ENCODE data around the gene LYSMD3. TPM values are rescaled to one million over a fixed set of nuclear protein-coding genes. Genes with fewer than 3 reads are reported as not detected.

The LYSMD3 gene
- total and polyA plus RNA-seq, 9 donors = 10.9 to 21.7 (median 15.9) TPM

- 0% methylated on average over 8 of the region's 13 CpGs for WGBS (ENCODE audit: insufficient coverage)
- peak overlapping the region; percentile 98 for H3K4me3 ChIP-seq (ENCODE audit: low read length)
- no peaks in the 10 kb centered on the region for H3K9me3 ChIP-seq (replicated peaks; ENCODE audit: control insufficient read depth, low read depth, low read length)
- DNase-seq = peak; percentile 91
- peaks cover 2% of the 10 kb centered on the region for H3K27me3 ChIP-seq (ENCODE audit: control insufficient read depth, insufficient read depth, low read length)
- H3K36me3 ChIP-seq (ENCODE audit: control insufficient read depth, insufficient read depth, low read length) = no peaks in the 10 kb centered on the region
- H3K4me1 ChIP-seq (ENCODE audit: control insufficient read depth, insufficient read depth, low read length) = peaks cover 6% of the 10 kb centered on the region
- peak overlapping the region; percentile 84 for H3K27ac ChIP-seq (ENCODE audit: low read length)
Observed at GRCh38 chr5:90529939-90530677, 724 bp upstream of the LYSMD3 start.

- WGBS (ENCODE audit: insufficient coverage) = 5% methylated on average over 14 of the region's 18 CpGs
- peaks cover under 1% of the 10 kb centered on the region for H3K27me3 ChIP-seq (ENCODE audit: control insufficient read depth, insufficient read depth, low read length)
- DNase-seq = peak; percentile 67
Observed at GRCh38 chr5:90528601-90529193, 687 bp downstream of the LYSMD3 start.

GRCh38 chr5:90519081-90519480 is 10.3 kb downstream of the LYSMD3 start:
- Histone ChIP-seq H3K36me3 (ENCODE audit: control insufficient read depth, insufficient read depth, low read length) (peaks cover 18% of the 10 kb centered on the region), H3K27me3 (ENCODE audit: control insufficient read depth, insufficient read depth, low read length) (no peaks in the 10 kb centered on the region), H3K4me3 (ENCODE audit: low read length) (no peak overlapping the region), H3K9me3 (replicated peaks; ENCODE audit: control insufficient read depth, low read depth, low read length) (no peaks in the 10 kb centered on the region), H3K4me1 (ENCODE audit: control insufficient read depth, insufficient read depth, low read length) (no peaks in the 10 kb centered on the region), H3K27ac (ENCODE audit: low read length) (no peak overlapping the region)
- DNase-seq = no peak
- 93% methylated on average over 2 of the region's 7 CpGs for WGBS (ENCODE audit: insufficient coverage)

More at GRCh38 chr5:90528601-90529193, 687 bp downstream of the LYSMD3 start:
- Histone ChIP-seq H3K4me3 (ENCODE audit: low read length) (peak overlapping the region; percentile 98), H3K9me3 (replicated peaks; ENCODE audit: control insufficient read depth, low read depth, low read length) (no peaks in the 10 kb centered on the region), H3K27ac (ENCODE audit: low read length) (peak overlapping the region; percentile 97), H3K36me3 (ENCODE audit: control insufficient read depth, insufficient read depth, low read length) (no peaks in the 10 kb centered on the region), H3K4me1 (ENCODE audit: control insufficient read depth, insufficient read depth, low read length) (peaks cover 6% of the 10 kb centered on the region)

- Histone ChIP-seq H3K4me3 (ENCODE audit: low read length) (no peak overlapping the region), H3K4me1 (ENCODE audit: control insufficient read depth, insufficient read depth, low read length) (no peaks in the 10 kb centered on the region), H3K27me3 (ENCODE audit: control insufficient read depth, insufficient read depth, low read length) (no peaks in the 10 kb centered on the region), H3K36me3 (ENCODE audit: control insufficient read depth, insufficient read depth, low read length) (peaks cover 18% of the 10 kb centered on the region), H3K9me3 (replicated peaks; ENCODE audit: control insufficient read depth, low read depth, low read length) (no peaks in the 10 kb centered on the region), H3K27ac (ENCODE audit: low read length) (no peak overlapping the region)
- no peak for DNase-seq
Observed at GRCh38 chr5:90518661-90519060, 10.7 kb downstream of the LYSMD3 start.

GRCh38 chr5:90514520-90514919 is 14.9 kb downstream of the LYSMD3 start:
- Histone ChIP-seq H3K27me3 (ENCODE audit: control insufficient read depth, insufficient read depth, low read length) (no peaks in the 10 kb centered on the region), H3K27ac (ENCODE audit: low read length) (no peak overlapping the region), H3K36me3 (ENCODE audit: control insufficient read depth, insufficient read depth, low read length) (peaks cover 4% of the 10 kb centered on the region), H3K4me3 (ENCODE audit: low read length) (no peak overlapping the region), H3K4me1 (ENCODE audit: control insufficient read depth, insufficient read depth, low read length) (no peaks in the 10 kb centered on the region), H3K9me3 (replicated peaks; ENCODE audit: control insufficient read depth, low read depth, low read length) (no peaks in the 10 kb centered on the region)
- no peak for DNase-seq
- WGBS (ENCODE audit: insufficient coverage) = 67% methylated on average over 1 of the region's 3 CpGs

GRCh38 chr5:90510438-90510837 is 18.9 kb downstream of the LYSMD3 start:
- H3K27me3 ChIP-seq (ENCODE audit: control insufficient read depth, insufficient read depth, low read length) = no peaks in the 10 kb centered on the region
- H3K4me3 ChIP-seq (ENCODE audit: low read length) = no peak overlapping the region
- no peaks in the 10 kb centered on the region for H3K9me3 ChIP-seq (replicated peaks; ENCODE audit: control insufficient read depth, low read depth, low read length)
- no peak overlapping the region for H3K27ac ChIP-seq (ENCODE audit: low read length)
- no peaks in the 10 kb centered on the region for H3K36me3 ChIP-seq (ENCODE audit: control insufficient read depth, insufficient read depth, low read length)
- no CpG with 5 or more reads among the region's 1 CpG for WGBS (ENCODE audit: insufficient coverage)
- no peaks in the 10 kb centered on the region for H3K4me1 ChIP-seq (ENCODE audit: control insufficient read depth, insufficient read depth, low read length)
- DNase-seq = no peak

GRCh38 chr5:90506221-90506620 is 23.2 kb downstream of the LYSMD3 start:
- Histone ChIP-seq H3K4me1 (ENCODE audit: control insufficient read depth, insufficient read depth, low read length) (no peaks in the 10 kb centered on the region), H3K27ac (ENCODE audit: low read length) (no peak overlapping the region), H3K27me3 (ENCODE audit: control insufficient read depth, insufficient read depth, low read length) (no peaks in the 10 kb centered on the region), H3K9me3 (replicated peaks; ENCODE audit: control insufficient read depth, low read depth, low read length) (no peaks in the 10 kb centered on the region), H3K36me3 (ENCODE audit: control insufficient read depth, insufficient read depth, low read length) (no peaks in the 10 kb centered on the region), H3K4me3 (ENCODE audit: low read length) (no peak overlapping the region)
- DNase-seq = no peak

- Histone ChIP-seq H3K4me3 (ENCODE audit: low read length) (no peak overlapping the region), H3K36me3 (ENCODE audit: control insufficient read depth, insufficient read depth, low read length) (no peaks in the 10 kb centered on the region), H3K4me1 (ENCODE audit: control insufficient read depth, insufficient read depth, low read length) (no peaks in the 10 kb centered on the region), H3K9me3 (replicated peaks; ENCODE audit: control insufficient read depth, low read depth, low read length) (no peaks in the 10 kb centered on the region), H3K27me3 (ENCODE audit: control insufficient read depth, insufficient read depth, low read length) (no peaks in the 10 kb centered on the region), H3K27ac (ENCODE audit: low read length) (no peak overlapping the region)
- no CpG with 5 or more reads among the region's 2 CpGs for WGBS (ENCODE audit: insufficient coverage)
- no peak for DNase-seq
Observed at GRCh38 chr5:90504743-90505142, 24.6 kb downstream of the LYSMD3 start.

- no CpG with 5 or more reads among the region's 1 CpG for WGBS (ENCODE audit: insufficient coverage)
- no peak overlapping the region for H3K27ac ChIP-seq (ENCODE audit: low read length)
- no peaks in the 10 kb centered on the region for H3K36me3 ChIP-seq (ENCODE audit: control insufficient read depth, insufficient read depth, low read length)
- no peaks in the 10 kb centered on the region for H3K4me1 ChIP-seq (ENCODE audit: control insufficient read depth, insufficient read depth, low read length)
- no peaks in the 10 kb centered on the region for H3K27me3 ChIP-seq (ENCODE audit: control insufficient read depth, insufficient read depth, low read length)
- no peak for DNase-seq
- no peak overlapping the region for H3K4me3 ChIP-seq (ENCODE audit: low read length)
- no peaks in the 10 kb centered on the region for H3K9me3 ChIP-seq (replicated peaks; ENCODE audit: control insufficient read depth, low read depth, low read length)
Observed at GRCh38 chr5:90503596-90503995, 25.8 kb downstream of the LYSMD3 start.

GRCh38 chr5:90495146-90495545 is 34.2 kb downstream of the LYSMD3 start:
- Histone ChIP-seq H3K4me1 (ENCODE audit: control insufficient read depth, insufficient read depth, low read length) (no peaks in the 10 kb centered on the region), H3K27me3 (ENCODE audit: control insufficient read depth, insufficient read depth, low read length) (no peaks in the 10 kb centered on the region), H3K9me3 (replicated peaks; ENCODE audit: control insufficient read depth, low read depth, low read length) (peaks cover 2% of the 10 kb centered on the region), H3K36me3 (ENCODE audit: control insufficient read depth, insufficient read depth, low read length) (no peaks in the 10 kb centered on the region), H3K4me3 (ENCODE audit: low read length) (no peak overlapping the region), H3K27ac (ENCODE audit: low read length) (no peak overlapping the region)
- WGBS (ENCODE audit: insufficient coverage) = no CpG with 5 or more reads among the region's 1 CpG
- DNase-seq = no peak
